Epidermal melanocyte (primary cell): ENCODE results near the gene KRTAP3-2.

ENCODE experiments used
- DNase-seq: peaks from one replicate; pipeline ENCODE4 v3.0.0; 2011; ENCODE audit warnings: low spot score; ENCODE audit not compliant: insufficient read length

Gene KRTAP3-2

GRCh38 chr17:41010441-41010840, 10.7 kb upstream of the KRTAP3-2 start:
- no peak for DNase-seq

GRCh38 chr17:41009936-41010335, 10.2 kb upstream of the KRTAP3-2 start:
- DNase-seq = no peak

- no peak for DNase-seq
Measured at GRCh38 chr17:41009301-41009760, 9.6 kb upstream of the KRTAP3-2 start.

- no peak for DNase-seq
Measured at GRCh38 chr17:41008811-41009210, 9.1 kb upstream of the KRTAP3-2 start, which contains the start of gene KRTAP3-1. Gene KRTAP3-1 (minus strand): TSS chr17:41009128. CDS start chr17:41009074, 54 bp downstream.

GRCh38 chr17:41004397-41004796, 4.7 kb upstream of the KRTAP3-2 start:
- DNase-seq = no peak

GRCh38 chr17:41003926-41004325, 4.2 kb upstream of the KRTAP3-2 start:
- no peak for DNase-seq

- DNase-seq = no peak
Measured at GRCh38 chr17:41002814-41003213, 3.1 kb upstream of the KRTAP3-2 start.

- no peak for DNase-seq
Measured at GRCh38 chr17:41001795-41002194, 2.1 kb upstream of the KRTAP3-2 start.

GRCh38 chr17:40997361-40997760, 2.3 kb downstream of the KRTAP3-2 start:
- DNase-seq = no peak

GRCh38 chr17:40996829-40997228, 2.9 kb downstream of the KRTAP3-2 start:
- no peak for DNase-seq

GRCh38 chr17:40995116-40995515, 4.6 kb downstream of the KRTAP3-2 start:
- DNase-seq = no peak

- no peak for DNase-seq
Measured at GRCh38 chr17:40993839-40994238, 5.9 kb downstream of the KRTAP3-2 start, which contains the start of gene KRTAP3-3. Gene KRTAP3-3 (minus strand): TSS chr17:40994164. CDS start chr17:40994097, 67 bp downstream.

- DNase-seq = no peak
Measured at GRCh38 chr17:40993084-40993483, 6.6 kb downstream of the KRTAP3-2 start.

- no peak for DNase-seq
Measured at GRCh38 chr17:40992666-40993065, 7.0 kb downstream of the KRTAP3-2 start.

GRCh38 chr17:40986920-40987319, 12.8 kb downstream of the KRTAP3-2 start:
- DNase-seq = no peak

- DNase-seq = no peak
Measured at GRCh38 chr17:40984226-40984625, 15.5 kb downstream of the KRTAP3-2 start, which contains the start of gene KRT40. Gene KRT40 (minus strand): TSS chr17:40984326. CDS start chr17:40984273, 53 bp downstream.

- no peak for DNase-seq
Measured at GRCh38 chr17:40981115-40981514, 18.6 kb downstream of the KRTAP3-2 start.

- DNase-seq = no peak
Measured at GRCh38 chr17:40980596-40980995, 19.1 kb downstream of the KRTAP3-2 start.

- DNase-seq = no peak
Measured at GRCh38 chr17:40980117-40980516, 19.6 kb downstream of the KRTAP3-2 start.

- DNase-seq = no peak
Measured at GRCh38 chr17:40978575-40979151, 21.0 kb downstream of the KRTAP3-2 start.

GRCh38 chr17:40975516-40975915, 24.2 kb downstream of the KRTAP3-2 start:
- DNase-seq = no peak

GRCh38 chr17:40974366-40974765, 25.3 kb downstream of the KRTAP3-2 start:
- no peak for DNase-seq

- DNase-seq = no peak
Measured at GRCh38 chr17:40967582-40967981, 32.1 kb downstream of the KRTAP3-2 start.
